Measurements from ENCODE around the gene MSRB3.

The MSRB3 gene

GRCh38 chr12:65501093-65501621, 222.7 kb downstream of the MSRB3 start:
- DNase-seq: no peak

- no peak for DNase-seq
Observed at GRCh38 chr12:65501935-65502334, 223.5 kb downstream of the MSRB3 start.

DNA sequence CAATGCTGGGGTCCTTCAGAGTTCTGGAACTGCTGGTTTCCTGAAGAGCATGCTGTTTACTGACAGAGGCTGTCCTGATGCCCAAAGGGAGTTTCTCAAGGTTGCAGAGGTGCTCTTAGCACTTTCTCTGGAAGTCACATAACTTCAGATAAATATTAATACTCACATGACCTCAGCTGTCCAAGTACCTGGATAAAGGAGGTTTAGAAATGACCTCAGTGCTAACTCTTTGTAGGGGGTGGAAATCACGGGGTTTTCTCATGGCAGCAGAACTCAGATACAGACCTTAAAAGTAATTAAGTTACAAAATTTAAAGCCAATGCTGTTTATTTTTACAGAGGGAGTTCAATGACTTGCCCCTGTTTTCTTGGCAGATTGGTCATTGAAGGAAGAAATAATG, 225.9 kb downstream of the MSRB3 start:
- no peak for DNase-seq

- no peak for DNase-seq
Observed at GRCh38 chr12:65505386-65506121, 227.1 kb downstream of the MSRB3 start.

DNA sequence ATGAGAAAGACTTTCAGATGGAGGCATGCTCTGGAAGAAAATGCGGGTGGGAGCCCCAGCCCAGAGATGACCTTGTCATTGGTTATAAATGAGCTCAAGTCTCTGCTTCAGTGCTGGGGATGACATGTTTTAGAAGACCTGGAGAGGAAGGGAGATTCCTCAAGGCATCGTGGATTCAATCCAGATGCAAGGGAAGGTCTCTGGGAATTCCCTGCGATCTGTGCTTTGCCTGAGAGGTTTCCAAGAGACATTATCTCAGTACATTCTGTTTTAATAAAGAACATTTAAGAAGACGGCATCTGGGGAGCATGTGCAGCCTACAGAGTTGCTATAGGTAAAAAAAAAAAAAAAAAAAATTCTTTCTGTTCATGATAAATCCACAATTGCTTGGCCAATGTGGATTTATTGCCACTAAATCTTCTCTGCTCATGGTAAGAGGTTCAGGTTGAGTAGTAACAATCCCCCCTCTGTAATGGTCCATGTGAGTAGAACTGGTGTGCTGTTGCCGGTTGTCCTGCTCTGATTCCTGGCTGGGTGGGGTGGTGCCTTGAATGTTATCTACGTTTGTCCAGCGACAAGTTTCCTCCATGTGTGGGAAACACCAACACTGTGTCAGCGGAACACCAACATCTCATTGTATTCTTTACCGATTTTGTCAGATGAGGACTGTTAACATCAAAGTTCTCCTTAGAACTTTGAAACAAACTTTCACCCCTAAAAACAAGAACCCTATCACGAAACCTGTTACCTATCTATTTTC, 230.0 kb downstream of the MSRB3 start:
- no peak for DNase-seq

- DNase-seq: no peak
Observed at GRCh38 chr12:65510007-65510406, 231.5 kb downstream of the MSRB3 start.

GRCh38 chr12:65510584-65511050, 232.1 kb downstream of the MSRB3 start:
- no peak for DNase-seq

GRCh38 chr12:65511134-65511834, 232.8 kb downstream of the MSRB3 start:
- no peak for DNase-seq

DNA sequence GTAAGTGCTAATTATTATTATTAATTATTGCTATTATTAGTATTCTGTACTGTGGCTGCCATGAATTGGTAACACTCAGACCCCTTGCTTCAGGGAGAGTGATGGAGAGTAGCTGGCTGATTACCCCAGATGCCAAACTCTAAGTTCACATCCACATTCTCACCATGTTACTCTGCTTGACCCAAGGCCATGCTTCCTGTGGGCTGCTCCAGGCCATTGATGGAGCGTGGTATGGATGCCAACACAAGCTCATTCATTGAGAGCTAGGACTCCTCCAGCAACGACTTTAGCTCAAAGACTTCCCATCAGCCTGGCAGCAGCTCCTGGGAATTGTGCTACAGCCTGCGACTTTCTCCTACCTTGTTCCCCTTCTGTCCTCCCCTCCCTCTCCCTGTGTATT, 233.4 kb downstream of the MSRB3 start:
- no peak for DNase-seq
